IPS DF 6.9 (cell line): ENCODE data around the gene SPECC1.
"Not testable (repeated sequence)": the region's sequence is repeated elsewhere in the genome, so short reads cannot be mapped to it uniquely, and the experiment has no call there.

ENCODE experiments used
- DNase-seq: peaks from one replicate; pipeline ENCODE4 v3.0.0-alpha.2; 2013; ENCODE audit warnings: low read depth, low spot score
- H3K27ac ChIP-seq: one replicate; pipeline ENCODE4 v1.5.1; 2013; ENCODE audit warnings: low read length, control low read depth
- H3K27me3 ChIP-seq: 2 replicates; pipeline ENCODE4 v1.6.1; 2013; ENCODE audit warnings: mild to moderate bottlenecking, low read length; ENCODE audit not compliant: control insufficient read depth, insufficient read depth
- H3K36me3 ChIP-seq: 2 replicates; pipeline ENCODE4 v1.6.1; 2013; ENCODE audit warnings: low read length; ENCODE audit not compliant: control insufficient read depth, insufficient read depth
- H3K4me1 ChIP-seq: 2 replicates; pipeline ENCODE4 v1.6.1; 2013; ENCODE audit warnings: low read length; ENCODE audit not compliant: control insufficient read depth, insufficient read depth
- H3K4me3 ChIP-seq: 2 replicates; pipeline ENCODE4 v1.5.1; 2013; ENCODE audit warnings: mild to moderate bottlenecking, low read length
- H3K9me3 ChIP-seq: 2 replicates; pipeline ENCODE4 v1.6.1; 2013; ENCODE audit warnings: low read length, inconsistent platforms; ENCODE audit not compliant: control insufficient read depth, insufficient read depth
- WGBS: extraction: QIAGEN DNeasy Blood & Tissue Kit; methylation state at CpG from one replicate; pipeline ENCODE4 v1.1.7; 2013; ENCODE audit warnings: mixed read lengths, missing lambda C conversion rate; ENCODE audit not compliant: insufficient read length, insufficient coverage; 5-methylcytosine and 5-hydroxymethylcytosine counted together

Gene SPECC1

GRCh38 chr17:20234276-20234675, 225.1 kb downstream of the SPECC1 start:
- peaks cover 8% of the 10 kb centered on the region for H3K36me3 ChIP-seq
- no peaks in the 10 kb centered on the region for H3K4me1 ChIP-seq
- no peak for DNase-seq
- H3K27me3 ChIP-seq, result no peaks in the 10 kb centered on the region
- no peak overlapping the region for H3K4me3 ChIP-seq
- WGBS, result no CpG with 5 or more reads among the region's 4 CpGs
- H3K27ac ChIP-seq, result no peak overlapping the region
- H3K9me3 ChIP-seq, result no peaks in the 10 kb centered on the region

- no peaks in the 10 kb centered on the region for H3K9me3 ChIP-seq
- H3K36me3 ChIP-seq, result peaks cover 8% of the 10 kb centered on the region
- no peak overlapping the region for H3K27ac ChIP-seq
- no CpG with 5 or more reads among the region's 6 CpGs for WGBS
- H3K4me1 ChIP-seq, result no peaks in the 10 kb centered on the region
- H3K27me3 ChIP-seq, result no peaks in the 10 kb centered on the region
- no peak for DNase-seq
- no peak overlapping the region for H3K4me3 ChIP-seq
Observed at GRCh38 chr17:20235747-20236146, 226.6 kb downstream of the SPECC1 start.

GRCh38 chr17:20236578-20237227, 227.5 kb downstream of the SPECC1 start:
- Histone ChIP-seq H3K27ac (no peak overlapping the region), H3K9me3 (no peaks in the 10 kb centered on the region), H3K4me3 (no peak overlapping the region), H3K27me3 (no peaks in the 10 kb centered on the region), H3K4me1 (no peaks in the 10 kb centered on the region), H3K36me3 (peaks cover 8% of the 10 kb centered on the region)
- no CpG with 5 or more reads among the region's 5 CpGs for WGBS
- no peak for DNase-seq

GRCh38 chr17:20239776-20240175, 230.6 kb downstream of the SPECC1 start:
- H3K4me3 ChIP-seq, H3K27ac ChIP-seq, H3K4me1 ChIP-seq, H3K27me3 ChIP-seq, H3K36me3 ChIP-seq, H3K9me3 ChIP-seq, DNase-seq: not testable (repeated sequence)
- no CpG with 5 or more reads among the region's 3 CpGs for WGBS

- DNase-seq, result no peak
- WGBS, result no CpG with 5 or more reads among the region's 4 CpGs
Observed at GRCh38 chr17:20241855-20242254, 232.7 kb downstream of the SPECC1 start.

GRCh38 chr17:20242271-20242670, 233.1 kb downstream of the SPECC1 start:
- 0 out of 2 replicates have a peak, but pooled peaks cover 2% of the 10 kb centered on the region for H3K36me3 ChIP-seq
- no peaks in the 10 kb centered on the region for H3K4me1 ChIP-seq
- no peaks in the 10 kb centered on the region for H3K27me3 ChIP-seq
- DNase-seq, result no peak
- no peak overlapping the region for H3K4me3 ChIP-seq
- no peaks in the 10 kb centered on the region for H3K9me3 ChIP-seq
- no CpG with 5 or more reads among the region's 3 CpGs for WGBS
- H3K27ac ChIP-seq, result no peak overlapping the region

More at GRCh38 chr17:20241855-20242254, 232.7 kb downstream of the SPECC1 start:
- no peaks in the 10 kb centered on the region for H3K9me3 ChIP-seq
- no peaks in the 10 kb centered on the region for H3K27me3 ChIP-seq
- no peaks in the 10 kb centered on the region for H3K4me1 ChIP-seq
- no peak overlapping the region for H3K4me3 ChIP-seq
- peaks cover 2% of the 10 kb centered on the region; the same call in 1 of the 2 replicates for H3K36me3 ChIP-seq
- no peak overlapping the region for H3K27ac ChIP-seq

- Histone ChIP-seq H3K27me3 (no peaks in the 10 kb centered on the region), H3K36me3 (0 out of 2 replicates have a peak, but pooled peaks cover 2% of the 10 kb centered on the region), H3K4me3 (no peak overlapping the region), H3K9me3 (no peaks in the 10 kb centered on the region), H3K27ac (no peak overlapping the region), H3K4me1 (no peaks in the 10 kb centered on the region)
- no CpG with 5 or more reads among the region's 1 CpG for WGBS
- DNase-seq, result no peak
Observed at GRCh38 chr17:20243524-20243923, 234.4 kb downstream of the SPECC1 start.

- Histone ChIP-seq H3K27me3 (no peaks in the 10 kb centered on the region), H3K27ac (no peak overlapping the region), H3K4me1 (no peaks in the 10 kb centered on the region), H3K9me3 (no peaks in the 10 kb centered on the region), H3K36me3 (0 out of 2 replicates have a peak, but pooled peaks cover 2% of the 10 kb centered on the region), H3K4me3 (no peak overlapping the region)
- no CpG with 5 or more reads among the region's 1 CpG for WGBS
- no peak for DNase-seq
Observed at GRCh38 chr17:20244671-20245070, 235.5 kb downstream of the SPECC1 start.

- no peak for DNase-seq
- WGBS, result no CpG with 5 or more reads among the region's 1 CpG
- H3K36me3 ChIP-seq, result 0 out of 2 replicates have a peak, but pooled peaks cover 2% of the 10 kb centered on the region
Observed at GRCh38 chr17:20246692-20247091, 237.5 kb downstream of the SPECC1 start.

GRCh38 chr17:20253323-20253722, 244.2 kb downstream of the SPECC1 start:
- Histone ChIP-seq H3K9me3 (no peaks in the 10 kb centered on the region), H3K4me1 (no peaks in the 10 kb centered on the region), H3K27ac (no peak overlapping the region), H3K36me3 (peaks cover under 1% of the 10 kb centered on the region; the same call in 1 of the 2 replicates), H3K4me3 (no peak overlapping the region), H3K27me3 (no peaks in the 10 kb centered on the region)
- DNase-seq, result no peak
- WGBS, result no CpG with 5 or more reads among the region's 7 CpGs

More at GRCh38 chr17:20246692-20247091, 237.5 kb downstream of the SPECC1 start:
- H3K27ac ChIP-seq, result no peak overlapping the region
- no peaks in the 10 kb centered on the region for H3K9me3 ChIP-seq
- H3K4me1 ChIP-seq, result no peaks in the 10 kb centered on the region
- no peak overlapping the region for H3K4me3 ChIP-seq
- no peaks in the 10 kb centered on the region for H3K27me3 ChIP-seq

GRCh38 chr17:20254541-20254940, 245.4 kb downstream of the SPECC1 start:
- DNase-seq, result no peak
- Histone ChIP-seq H3K27me3 (no peaks in the 10 kb centered on the region), H3K9me3 (no peaks in the 10 kb centered on the region), H3K27ac (no peak overlapping the region), H3K4me3 (no peak overlapping the region), H3K4me1 (no peaks in the 10 kb centered on the region), H3K36me3 (peaks cover 5% of the 10 kb centered on the region; the same call in 1 of the 2 replicates)
- no CpG with 5 or more reads among the region's 2 CpGs for WGBS
